Occipital lobe (tissue), 3 donors: ENCODE results near the gene SHC2. TPM values are rescaled to one million over a fixed set of nuclear protein-coding genes. Genes with fewer than 3 reads are reported as not detected.
A peak's percentile ranks its signal among the peaks of the same experiment; 100 is the strongest.

Experiments used
- DNase-seq: peaks from one replicate; lab custom pipeline; 2025; lab: John Stamatoyannopoulos, UW
- small RNA-seq: library from RNA; depleted of rRNA; stranded (forward); fragments of <200 nt; gene quantifications from one replicate; pipeline ENCODE3, GENCODE V24; 2014
- total RNA-seq: library from RNA; depleted of rRNA; stranded (reverse); fragments of >200 nt; gene quantifications from one replicate; pipeline ENCODE4 v1.2.3, GENCODE V29; 2014

Gene SHC2
- total RNA-seq, 1 donor from 2014 or later, result 13.9 TPM

DNA sequence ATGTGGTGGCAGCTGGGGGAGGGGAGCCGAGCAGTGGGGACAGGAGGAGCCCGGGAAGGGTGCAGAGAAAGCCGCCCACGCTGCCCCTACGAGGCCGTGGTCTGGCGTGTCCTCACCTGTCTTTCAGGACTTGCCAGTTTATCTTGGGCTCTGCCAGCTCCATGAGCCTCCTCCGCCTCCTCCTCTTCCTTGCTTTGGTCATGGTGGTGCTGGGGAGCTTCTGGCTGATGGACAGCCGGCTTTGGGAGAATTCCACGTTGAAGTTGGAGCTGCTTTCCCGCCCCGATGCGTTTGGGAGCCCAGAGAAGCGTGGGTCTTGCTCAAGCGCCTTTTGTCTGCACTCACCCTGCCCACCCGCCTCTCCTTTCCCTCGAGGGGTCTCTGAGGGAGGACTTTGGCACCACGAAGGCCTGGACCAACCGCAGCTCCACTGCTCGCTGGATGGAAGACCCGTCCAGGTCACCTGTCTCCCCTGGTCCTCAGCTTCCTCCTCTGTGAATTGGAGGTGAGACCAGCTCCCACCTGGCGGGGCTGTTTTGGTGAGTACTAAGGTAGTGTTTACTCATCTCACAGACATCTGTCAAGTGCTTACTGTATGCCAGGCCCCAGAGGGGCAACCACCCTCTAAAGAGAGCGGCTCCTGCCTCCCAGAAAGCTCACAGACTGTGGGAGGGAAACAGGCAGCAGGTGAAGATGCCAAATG lies 86.5 kb downstream of the SHC2 start:
- no peak for DNase-seq

- DNase-seq, result no peak
Measured at GRCh38 chr19:373391-374182, 87.2 kb downstream of the SHC2 start.

GRCh38 chr19:372306-372890 lies 88.4 kb downstream of the SHC2 start:
- DNase-seq, result no peak

DNA sequence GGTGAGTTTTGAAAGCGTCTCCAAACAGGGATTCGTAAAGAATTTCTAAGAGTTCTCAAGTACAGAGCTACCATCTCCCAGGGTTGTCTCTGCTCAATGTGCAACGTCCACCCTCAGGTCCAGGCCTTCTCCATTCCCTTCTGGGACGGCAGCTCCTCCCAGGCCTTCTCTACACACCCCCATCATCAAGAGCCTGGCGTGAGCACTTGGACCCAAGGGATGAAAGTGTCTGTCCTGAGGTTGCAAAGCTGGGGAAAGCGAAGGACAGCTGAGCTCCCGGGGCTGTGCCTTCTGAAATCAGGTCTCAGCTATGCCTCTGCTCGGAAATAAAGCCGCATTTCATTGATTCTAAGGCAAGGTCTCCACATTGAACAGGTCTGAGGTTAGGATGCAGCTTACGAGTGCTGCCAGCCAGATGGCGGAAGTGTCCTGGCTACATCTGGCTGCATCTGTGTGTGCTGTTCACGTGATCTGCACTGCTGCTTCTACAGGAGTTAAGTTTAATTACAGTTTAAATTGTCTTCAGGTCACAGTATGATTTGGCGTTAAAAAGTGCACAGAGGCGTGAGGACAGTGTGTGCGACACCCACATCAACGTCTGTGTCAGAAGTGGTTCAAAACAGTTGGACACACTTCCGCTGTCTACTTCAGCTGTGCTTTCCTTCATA lies 89.2 kb downstream of the SHC2 start:
- no peak for DNase-seq

GRCh38 chr19:370641-371330 lies 90.0 kb downstream of the SHC2 start:
- DNase-seq, result no peak

GRCh38 chr19:369876-370275 lies 91.0 kb downstream of the SHC2 start:
- no peak for DNase-seq

DNA sequence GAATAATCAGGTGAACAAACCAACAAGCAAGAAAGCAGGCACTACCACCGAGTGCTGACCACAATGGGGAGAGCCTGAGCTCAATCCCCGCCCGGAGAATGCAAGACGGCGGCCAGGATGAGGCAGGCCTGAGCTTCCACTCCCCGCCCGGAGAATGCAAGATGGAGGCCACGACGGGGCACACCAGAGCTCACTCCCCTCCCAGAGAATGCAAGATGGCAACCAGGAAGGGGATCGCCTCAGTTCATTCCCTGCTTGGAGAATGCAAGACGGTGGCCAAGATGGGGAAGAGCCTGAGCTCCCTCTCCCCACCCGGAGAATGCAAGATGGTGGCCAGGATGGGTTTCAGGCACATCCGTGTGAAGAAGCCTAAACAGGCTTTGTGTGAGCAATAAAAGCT lies 91.6 kb downstream of the SHC2 start:
- no peak for DNase-seq

DNA sequence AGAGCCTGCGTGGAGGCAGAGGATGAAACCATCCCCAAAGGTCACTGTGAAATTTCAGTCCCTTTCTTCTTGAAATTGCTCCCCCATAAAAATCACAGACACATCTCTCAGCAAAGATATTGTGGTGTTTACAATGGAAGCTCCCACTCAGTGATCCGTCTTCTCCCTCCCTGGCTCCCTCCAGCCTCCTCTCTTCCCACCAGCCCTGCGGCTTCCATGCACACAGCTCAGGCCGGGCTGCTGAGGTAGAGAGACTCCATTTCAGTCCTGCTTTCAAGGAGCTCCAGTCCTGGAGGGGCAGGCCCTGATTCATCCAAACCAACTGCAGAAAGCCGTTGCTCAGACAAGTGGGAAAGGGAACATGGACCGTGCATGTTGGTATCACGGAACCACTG lies 92.2 kb downstream of the SHC2 start:
- DNase-seq, result no peak

DNA sequence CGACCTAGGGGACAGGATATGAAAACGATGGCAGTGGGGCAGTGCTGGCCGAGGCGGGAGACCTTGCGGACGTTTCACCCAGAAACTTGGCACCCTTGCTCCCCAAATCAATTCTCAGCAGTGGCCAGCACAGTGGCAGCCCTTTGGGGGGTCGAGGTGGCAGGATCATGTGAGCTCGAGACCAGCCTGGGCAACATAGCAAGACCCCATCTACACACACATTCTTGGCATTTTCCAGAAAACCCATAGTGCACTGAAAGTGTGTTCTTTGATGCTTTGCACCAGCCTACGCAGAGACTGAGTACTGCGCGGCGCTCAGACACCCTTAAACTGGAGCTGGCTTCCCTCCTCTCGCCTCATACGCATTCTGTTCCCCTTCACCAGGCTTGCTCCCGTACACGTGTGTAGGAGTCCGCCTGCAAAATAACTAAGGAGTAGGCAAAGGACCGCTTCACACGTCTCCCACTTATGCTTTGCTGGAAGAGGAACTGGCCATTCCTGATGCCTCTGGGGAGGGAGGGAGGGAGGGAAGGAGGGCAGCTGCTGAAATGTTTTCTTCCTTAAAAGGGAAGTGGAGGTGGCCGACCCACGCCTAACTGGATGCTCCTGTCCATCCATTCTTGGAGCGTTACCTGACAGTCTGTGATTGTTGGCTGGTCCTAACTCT lies 92.7 kb downstream of the SHC2 start:
- peak; percentile 79 for DNase-seq

DNA sequence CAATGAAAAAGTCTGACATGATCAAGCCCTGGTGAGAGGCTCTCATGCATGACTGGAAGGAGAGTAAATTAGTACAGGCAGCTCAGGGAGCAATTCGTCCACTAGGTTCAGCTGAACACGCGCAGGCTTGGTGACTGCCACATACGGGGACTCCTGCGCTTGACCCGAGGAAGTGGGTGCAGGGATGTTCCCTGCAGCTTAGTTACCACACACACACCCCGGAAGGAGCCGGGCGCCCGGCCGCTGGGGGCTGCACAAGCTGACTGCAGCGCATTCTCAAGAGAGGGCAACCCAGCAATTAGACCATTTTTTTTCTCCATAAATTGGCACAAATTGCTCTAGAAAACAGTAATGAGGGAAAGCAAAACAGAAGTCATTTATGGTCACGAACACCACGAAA lies 93.3 kb downstream of the SHC2 start:
- no peak for DNase-seq

DNA sequence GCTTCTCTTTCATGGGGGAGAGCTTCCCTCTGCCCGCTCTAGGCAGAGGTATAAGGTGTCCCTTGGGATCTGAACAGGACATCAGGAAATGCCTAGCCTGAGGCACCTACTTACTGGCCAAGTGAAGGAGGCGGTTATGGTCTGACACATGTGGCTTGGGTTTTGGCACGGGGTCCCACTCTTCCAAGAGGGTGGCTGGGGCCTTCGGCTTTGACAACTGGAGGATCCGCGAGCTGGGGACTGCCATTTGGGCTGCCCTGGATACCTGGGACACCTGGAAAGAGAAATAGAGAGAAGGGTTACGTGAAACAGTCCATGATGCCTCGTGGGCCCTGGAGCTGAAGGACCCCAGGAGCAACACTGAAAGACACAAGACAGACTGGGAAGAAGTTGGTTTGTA lies 93.9 kb downstream of the SHC2 start:
- DNase-seq, result no peak

Small RNA genes lying within 50 kb of the gene (small RNA-seq; reads per million reads assigned to genes)
- gene RNA5SP462, result not detected

Other genes with a start within 250 kb of the SHC2 start
- gene PLPP2, start 169.6 kb downstream of the SHC2 start, total RNA-seq, result 0.62 TPM
- gene MIER2, start 116.2 kb downstream of the SHC2 start, total RNA-seq, result 5.3 TPM
- 16.1 TPM for gene C2CD4C, start 51.9 kb downstream of the SHC2 start, total RNA-seq
- gene MADCAM1, start 35.5 kb upstream of the SHC2 start, total RNA-seq, result 0.16 TPM
- gene TPGS1, start 46.5 kb upstream of the SHC2 start, total RNA-seq, result 15.6 TPM
- 46.2 TPM for gene CDC34, start 70.7 kb upstream of the SHC2 start, total RNA-seq
- gene GZMM, start 83.0 kb upstream of the SHC2 start, total RNA-seq, result not detected
- 77.4 TPM for gene BSG, start 111.6 kb upstream of the SHC2 start, total RNA-seq
- 8.0 TPM for gene HCN2, start 128.8 kb upstream of the SHC2 start, total RNA-seq
- 12.5 TPM for gene POLRMT, start 172.5 kb upstream of the SHC2 start, total RNA-seq
- gene FGF22, start 178.8 kb upstream of the SHC2 start, total RNA-seq, result 0.62 TPM
- 10.8 TPM for gene RNF126, start 202.2 kb upstream of the SHC2 start, total RNA-seq
- 3.3 TPM for gene FSTL3, start 215.4 kb upstream of the SHC2 start, total RNA-seq
- not detected for gene PRSS57, start 234.4 kb upstream of the SHC2 start, total RNA-seq
- 95.9 TPM for gene PALM, start 247.9 kb upstream of the SHC2 start, total RNA-seq